ENCODE data around the gene NUTM1.

NUTM1 gene

DNA sequence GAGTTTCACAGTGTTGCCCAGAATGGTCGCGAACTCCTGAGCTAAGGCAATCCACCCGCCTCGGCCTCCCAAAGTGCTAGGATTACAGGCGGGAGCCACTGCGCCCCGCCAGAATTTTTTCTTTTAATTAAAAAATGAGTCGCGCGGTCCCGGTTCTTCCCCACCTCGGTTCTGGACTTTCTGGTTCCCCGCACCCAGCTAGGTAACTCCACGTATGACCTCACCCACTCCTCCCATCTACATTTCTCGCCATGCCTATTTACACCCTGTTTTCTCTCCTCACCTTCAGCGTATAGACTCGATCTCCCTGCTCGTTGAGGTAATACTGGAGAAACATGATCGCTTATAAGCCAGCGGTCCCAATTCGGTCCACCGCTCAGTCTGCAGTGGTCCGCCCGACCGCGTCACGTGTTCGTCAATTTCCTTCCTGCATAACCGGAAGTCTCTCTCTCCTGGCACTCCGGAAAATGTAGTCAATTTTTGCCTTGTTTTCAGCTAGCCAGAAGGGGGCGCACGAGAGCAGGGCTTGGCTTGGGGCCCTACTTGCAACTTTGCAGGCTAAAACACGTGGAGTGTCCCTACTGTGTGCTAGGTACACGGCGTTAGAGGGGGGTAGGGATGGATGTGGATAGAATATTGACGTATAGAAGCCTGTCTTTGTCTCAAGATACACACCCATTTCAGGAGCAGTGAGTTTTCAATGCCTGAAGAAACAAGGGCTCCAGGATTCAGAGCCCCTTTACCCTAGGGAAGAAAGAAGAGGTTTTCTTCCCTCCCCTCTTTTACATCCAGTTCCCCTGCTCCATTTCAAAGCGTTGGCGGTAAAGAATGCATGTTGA, at the start of gene NUTM1, which contains the start of gene NOP10:
Gene NUTM1 (plus strand): TSS at position 579 of the 839 bp plus-strand sequence. CDS start 382 bp downstream, outside the sequence.
Gene NOP10 (minus strand): TSS at position 400 of the 839 bp plus-strand sequence. CDS start 63 bp downstream, at position 337.
- TF ChIP-seq, protein P1, sequence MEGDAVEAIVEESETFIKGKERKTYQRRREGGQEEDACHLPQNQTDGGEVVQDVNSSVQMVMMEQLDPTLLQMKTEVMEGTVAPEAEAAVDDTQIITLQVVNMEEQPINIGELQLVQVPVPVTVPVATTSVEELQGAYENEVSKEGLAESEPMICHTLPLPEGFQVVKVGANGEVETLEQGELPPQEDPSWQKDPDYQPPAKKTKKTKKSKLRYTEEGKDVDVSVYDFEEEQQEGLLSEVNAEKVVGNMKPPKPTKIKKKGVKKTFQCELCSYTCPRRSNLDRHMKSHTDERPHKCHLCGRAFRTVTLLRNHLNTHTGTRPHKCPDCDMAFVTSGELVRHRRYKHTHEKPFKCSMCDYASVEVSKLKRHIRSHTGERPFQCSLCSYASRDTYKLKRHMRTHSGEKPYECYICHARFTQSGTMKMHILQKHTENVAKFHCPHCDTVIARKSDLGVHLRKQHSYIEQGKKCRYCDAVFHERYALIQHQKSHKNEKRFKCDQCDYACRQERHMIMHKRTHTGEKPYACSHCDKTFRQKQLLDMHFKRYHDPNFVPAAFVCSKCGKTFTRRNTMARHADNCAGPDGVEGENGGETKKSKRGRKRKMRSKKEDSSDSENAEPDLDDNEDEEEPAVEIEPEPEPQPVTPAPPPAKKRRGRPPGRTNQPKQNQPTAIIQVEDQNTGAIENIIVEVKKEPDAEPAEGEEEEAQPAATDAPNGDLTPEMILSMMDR (IDR thresholded peaks at IDR 0.05) = peak; percentile 92

DNA sequence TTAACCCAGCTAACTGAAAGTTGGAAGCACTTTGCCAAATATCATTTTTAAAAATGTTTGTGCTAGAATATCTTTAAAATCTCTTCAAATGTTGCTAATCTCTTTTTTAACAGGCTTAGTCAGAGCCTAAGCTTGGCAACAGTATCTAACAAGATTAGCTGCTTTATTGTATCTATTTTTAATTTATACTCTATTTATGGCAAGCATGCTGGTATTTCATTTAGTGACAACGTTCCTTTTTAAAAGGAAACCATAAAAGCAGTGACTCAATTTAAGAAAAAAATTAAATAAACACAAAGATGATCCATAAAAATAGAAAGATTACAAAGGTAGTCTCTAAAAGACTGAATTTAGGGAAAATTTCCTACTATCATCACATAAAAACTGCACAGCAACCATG, 46.1 kb upstream of the NUTM1 start:
- TF ChIP-seq, protein P1 (IDR thresholded peaks at IDR 0.05) = no peak

DNA sequence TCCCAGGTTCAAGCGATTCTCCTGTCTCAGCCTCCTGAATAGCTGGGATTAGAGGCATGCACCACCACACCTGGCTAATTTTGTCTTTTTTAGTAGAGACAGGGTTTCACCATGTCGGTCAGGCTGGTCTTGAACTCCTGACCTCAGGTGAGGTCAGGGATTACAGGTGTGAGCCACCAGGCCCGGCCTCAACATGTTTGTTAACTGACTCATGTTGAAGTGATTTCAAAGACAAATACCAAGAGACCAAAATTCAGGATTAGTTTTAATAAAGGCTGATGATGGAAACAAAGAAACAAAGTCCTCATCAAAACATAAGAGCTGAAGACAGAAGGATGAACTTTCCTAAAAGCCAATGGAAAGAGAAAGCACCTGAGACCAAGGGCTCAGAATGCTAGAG, 42.1 kb upstream of the NUTM1 start:
- TF ChIP-seq, protein P1 (IDR thresholded peaks at IDR 0.05) = no peak

DNA sequence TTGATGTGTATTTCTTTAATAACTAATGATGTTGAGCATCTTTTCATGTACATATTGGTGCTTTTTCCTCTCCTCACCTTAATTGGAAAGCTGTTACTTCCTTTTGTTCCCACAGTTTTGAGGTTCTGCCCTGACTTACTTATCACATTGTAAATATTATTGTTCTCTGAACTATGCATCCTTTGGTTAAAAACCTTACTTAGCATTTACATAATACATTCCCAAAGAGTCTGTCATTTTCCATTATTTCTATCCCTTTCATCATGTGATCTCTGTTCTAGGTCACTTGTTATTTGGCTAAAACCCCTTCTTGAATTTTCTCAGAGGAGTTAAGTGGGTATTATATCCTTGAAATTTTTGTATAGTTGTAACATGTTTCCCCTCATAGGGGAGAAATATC, 38.5 kb upstream of the NUTM1 start:
- TF ChIP-seq, protein P1 (IDR thresholded peaks at IDR 0.05) = no peak

DNA sequence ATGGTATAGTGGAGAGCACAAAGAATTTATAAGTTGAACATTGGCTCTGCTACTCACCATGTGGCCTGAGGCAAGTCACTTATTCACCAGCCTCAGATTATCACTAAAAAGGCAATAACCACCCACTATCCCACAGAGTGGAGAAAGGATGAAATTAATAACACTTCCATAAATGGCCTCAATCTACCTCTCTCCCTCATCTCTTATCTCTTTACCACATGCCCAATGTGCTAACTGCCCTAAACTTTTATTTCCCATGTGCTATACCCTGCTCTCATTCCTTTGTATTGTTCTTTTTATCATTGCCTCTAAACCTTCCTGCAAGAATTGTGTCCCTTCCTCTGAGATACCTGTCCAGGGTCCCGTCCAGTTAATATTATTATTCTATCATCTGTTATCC, 31.6 kb upstream of the NUTM1 start:
- TF ChIP-seq, protein P1 (IDR thresholded peaks at IDR 0.05) = no peak

DNA sequence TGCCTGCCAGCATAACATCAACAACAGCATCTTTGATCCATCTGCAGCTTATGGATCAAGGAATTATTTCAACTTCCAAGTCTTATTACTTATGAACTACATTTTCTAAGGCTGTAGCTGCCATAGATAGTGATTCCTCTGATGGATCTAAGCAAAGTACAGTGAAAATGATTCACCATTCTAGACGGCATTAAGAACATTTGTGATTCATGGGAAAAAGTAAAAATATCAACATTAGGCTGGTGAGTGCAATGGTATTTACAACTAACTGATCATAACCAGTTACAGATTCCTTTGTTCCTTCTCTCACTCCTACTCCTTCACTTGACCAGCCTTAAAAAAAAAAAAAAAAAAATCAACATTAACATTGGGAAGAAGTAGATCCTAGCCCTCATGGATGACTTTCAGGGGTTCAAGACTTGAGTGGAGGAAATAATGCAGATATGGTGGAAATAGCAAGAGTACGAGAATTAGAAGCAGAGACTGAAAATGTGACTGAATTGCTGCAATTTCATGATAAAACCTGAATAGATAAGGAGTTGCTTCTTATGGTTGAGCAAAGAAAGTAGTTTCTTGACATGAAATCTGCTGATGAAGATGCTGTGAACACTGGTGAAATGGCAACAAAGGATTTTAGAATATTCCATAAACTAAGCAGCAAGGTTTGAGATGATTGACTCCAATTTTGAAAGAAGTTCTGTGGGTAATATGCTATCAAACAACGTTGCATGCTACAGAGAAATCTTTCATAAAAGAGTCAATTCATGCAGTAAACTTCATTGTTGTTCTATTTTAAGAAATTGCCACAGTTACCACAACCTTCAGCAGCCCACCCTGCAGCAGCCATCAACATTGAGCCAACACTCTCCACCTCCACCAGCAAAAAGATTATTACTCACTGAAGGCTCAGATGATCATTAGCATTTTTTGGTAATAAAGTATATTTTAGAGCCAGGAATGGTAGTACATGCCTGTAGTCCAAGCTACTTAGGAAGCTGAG, 28.3 kb upstream of the NUTM1 start:
- TF ChIP-seq, protein P1 (IDR thresholded peaks at IDR 0.05) = no peak

All from LNCAP (cell line).